Measurements from ENCODE around the gene HHIPL1.
"Not testable (repeated sequence)": the region's sequence is repeated elsewhere in the genome, so short reads cannot be mapped to it uniquely, and the experiment has no call there.

The HHIPL1 gene

GRCh38 chr14:99633918-99634317 lies 11.0 kb upstream of the HHIPL1 start:
- Histone ChIP-seq H3K4me3 (no peak overlapping the region), H3K4me1 (no peaks in the 10 kb centered on the region), H3K36me3 (replicated peaks) (no peaks in the 10 kb centered on the region), H3K9me3 (no peaks in the 10 kb centered on the region), H3K27me3 (ENCODE audit: low read depth) (no peaks in the 10 kb centered on the region)
- DNase-seq (ENCODE audit: low spot score in 2 of 2): no peak
- in situ Hi-C loops (cut with MboI; ENCODE audit: low sequenced_read_pairs): no loop called here

- DNase-seq (ENCODE audit: low spot score in 2 of 2): no peak
- Histone ChIP-seq H3K9me3 (no peaks in the 10 kb centered on the region), H3K4me3 (no peak overlapping the region), H3K36me3 (replicated peaks) (no peaks in the 10 kb centered on the region), H3K4me1 (no peaks in the 10 kb centered on the region), H3K27me3 (ENCODE audit: low read depth) (no peaks in the 10 kb centered on the region)
- in situ Hi-C loops (cut with MboI; ENCODE audit: low sequenced_read_pairs): no loop called here
Observed at GRCh38 chr14:99634443-99634842, 10.5 kb upstream of the HHIPL1 start.

- no peaks in the 10 kb centered on the region for H3K36me3 ChIP-seq (replicated peaks)
- H3K27me3 ChIP-seq (ENCODE audit: low read depth): no peaks in the 10 kb centered on the region
- H3K9me3 ChIP-seq: no peaks in the 10 kb centered on the region
- no peaks in the 10 kb centered on the region for H3K4me1 ChIP-seq
- DNase-seq (ENCODE audit: low spot score in 2 of 2): no peak
- in situ Hi-C loops (cut with MboI; ENCODE audit: low sequenced_read_pairs): no loop called here
- H3K4me3 ChIP-seq: no peak overlapping the region
Observed at GRCh38 chr14:99635116-99635515, 9.8 kb upstream of the HHIPL1 start.

GRCh38 chr14:99636487-99636886 lies 8.4 kb upstream of the HHIPL1 start:
- Histone ChIP-seq H3K9me3 (no peaks in the 10 kb centered on the region), H3K4me3 (no peak overlapping the region), H3K36me3 (replicated peaks) (no peaks in the 10 kb centered on the region), H3K4me1 (no peaks in the 10 kb centered on the region), H3K27me3 (ENCODE audit: low read depth) (no peaks in the 10 kb centered on the region)
- DNase-seq (ENCODE audit: low spot score in 2 of 2): no peak
- in situ Hi-C loops (cut with MboI; ENCODE audit: low sequenced_read_pairs): no loop called here

GRCh38 chr14:99637624-99638023 lies 7.3 kb upstream of the HHIPL1 start:
- Histone ChIP-seq H3K9me3 (no peaks in the 10 kb centered on the region), H3K27me3 (ENCODE audit: low read depth) (no peaks in the 10 kb centered on the region), H3K4me1 (no peaks in the 10 kb centered on the region), H3K36me3 (replicated peaks) (no peaks in the 10 kb centered on the region), H3K4me3 (no peak overlapping the region)
- DNase-seq (ENCODE audit: low spot score in 2 of 2): no peak
- in situ Hi-C loops (cut with MboI; ENCODE audit: low sequenced_read_pairs): no loop called here

- H3K4me3 ChIP-seq; H3K27me3 ChIP-seq (ENCODE audit: low read depth); in situ Hi-C loops (cut with MboI; ENCODE audit: low sequenced_read_pairs); DNase-seq (ENCODE audit: low spot score in 2 of 2); H3K4me1 ChIP-seq; H3K36me3 ChIP-seq (replicated peaks); H3K9me3 ChIP-seq: not testable (repeated sequence)
Observed at GRCh38 chr14:99642771-99643170, 2.2 kb upstream of the HHIPL1 start.

GRCh38 chr14:99643343-99643742 lies 1.6 kb upstream of the HHIPL1 start:
- H3K36me3 ChIP-seq (replicated peaks): no peaks in the 10 kb centered on the region
- H3K4me3 ChIP-seq: no peak overlapping the region
- no peaks in the 10 kb centered on the region for H3K9me3 ChIP-seq
- no peak for DNase-seq (ENCODE audit: low spot score in 2 of 2)
- in situ Hi-C loops (cut with MboI; ENCODE audit: low sequenced_read_pairs): no loop called here
- no peaks in the 10 kb centered on the region for H3K4me1 ChIP-seq
- H3K27me3 ChIP-seq (ENCODE audit: low read depth): no peaks in the 10 kb centered on the region

- in situ Hi-C loops (cut with MboI; ENCODE audit: low sequenced_read_pairs): no loop called here
- Histone ChIP-seq H3K4me3 (no peak overlapping the region), H3K36me3 (replicated peaks) (no peaks in the 10 kb centered on the region), H3K4me1 (no peaks in the 10 kb centered on the region), H3K27me3 (ENCODE audit: low read depth) (no peaks in the 10 kb centered on the region), H3K9me3 (no peaks in the 10 kb centered on the region)
- no peak for DNase-seq (ENCODE audit: low spot score in 2 of 2)
Observed at GRCh38 chr14:99644035-99644587, 818 bp upstream of the HHIPL1 start.

- Histone ChIP-seq H3K4me3 (no peak overlapping the region), H3K27me3 (ENCODE audit: low read depth) (no peaks in the 10 kb centered on the region), H3K9me3 (no peaks in the 10 kb centered on the region), H3K36me3 (replicated peaks) (no peaks in the 10 kb centered on the region), H3K4me1 (no peaks in the 10 kb centered on the region)
- in situ Hi-C loops (cut with MboI; ENCODE audit: low sequenced_read_pairs): no loop called here
- no peak for DNase-seq (ENCODE audit: low spot score in 2 of 2)
Observed at GRCh38 chr14:99645545-99646505, 896 bp downstream of the HHIPL1 start.

GRCh38 chr14:99647411-99647810 lies 2.5 kb downstream of the HHIPL1 start:
- in situ Hi-C loops (cut with MboI; ENCODE audit: low sequenced_read_pairs): no loop called here
- no peaks in the 10 kb centered on the region for H3K4me1 ChIP-seq
- no peaks in the 10 kb centered on the region for H3K27me3 ChIP-seq (ENCODE audit: low read depth)
- DNase-seq (ENCODE audit: low spot score in 2 of 2): no peak
- H3K4me3 ChIP-seq: no peak overlapping the region
- no peaks in the 10 kb centered on the region for H3K9me3 ChIP-seq
- H3K36me3 ChIP-seq (replicated peaks): no peaks in the 10 kb centered on the region

GRCh38 chr14:99648027-99648784 lies 3.3 kb downstream of the HHIPL1 start:
- in situ Hi-C loops (cut with MboI; ENCODE audit: low sequenced_read_pairs): no loop called here
- Histone ChIP-seq H3K36me3 (replicated peaks) (no peaks in the 10 kb centered on the region), H3K4me3 (no peak overlapping the region), H3K9me3 (no peaks in the 10 kb centered on the region), H3K27me3 (ENCODE audit: low read depth) (no peaks in the 10 kb centered on the region), H3K4me1 (no peaks in the 10 kb centered on the region)
- DNase-seq (ENCODE audit: low spot score in 2 of 2): no peak

- in situ Hi-C loops (cut with MboI; ENCODE audit: low sequenced_read_pairs): no loop called here
- no peak for DNase-seq (ENCODE audit: low spot score in 2 of 2)
Observed at GRCh38 chr14:99649219-99649618, 4.3 kb downstream of the HHIPL1 start.

GRCh38 chr14:99649643-99650042 lies 4.7 kb downstream of the HHIPL1 start:
- in situ Hi-C loops (cut with MboI; ENCODE audit: low sequenced_read_pairs): no loop called here

More at GRCh38 chr14:99649219-99649618, 4.3 kb downstream of the HHIPL1 start:
- Histone ChIP-seq H3K9me3 (no peaks in the 10 kb centered on the region), H3K4me3 (no peak overlapping the region), H3K4me1 (no peaks in the 10 kb centered on the region), H3K36me3 (replicated peaks) (no peaks in the 10 kb centered on the region), H3K27me3 (ENCODE audit: low read depth) (no peaks in the 10 kb centered on the region)

GRCh38 chr14:99650189-99650588 lies 5.3 kb downstream of the HHIPL1 start:
- Histone ChIP-seq H3K4me1 (no peaks in the 10 kb centered on the region), H3K4me3 (no peak overlapping the region), H3K9me3 (no peaks in the 10 kb centered on the region), H3K36me3 (replicated peaks) (no peaks in the 10 kb centered on the region), H3K27me3 (ENCODE audit: low read depth) (no peaks in the 10 kb centered on the region)
- DNase-seq (ENCODE audit: low spot score in 2 of 2): no peak
- in situ Hi-C loops (cut with MboI; ENCODE audit: low sequenced_read_pairs): no loop called here

More at GRCh38 chr14:99649643-99650042, 4.7 kb downstream of the HHIPL1 start:
- H3K4me3 ChIP-seq: no peak overlapping the region
- no peaks in the 10 kb centered on the region for H3K36me3 ChIP-seq (replicated peaks)
- no peaks in the 10 kb centered on the region for H3K9me3 ChIP-seq
- no peak for DNase-seq (ENCODE audit: low spot score in 2 of 2)
- no peaks in the 10 kb centered on the region for H3K4me1 ChIP-seq
- H3K27me3 ChIP-seq (ENCODE audit: low read depth): no peaks in the 10 kb centered on the region
